ENCODE data around the gene ANKRD23.
A peak's percentile ranks its signal among the peaks of the same experiment; 100 is the strongest.

DNA sequence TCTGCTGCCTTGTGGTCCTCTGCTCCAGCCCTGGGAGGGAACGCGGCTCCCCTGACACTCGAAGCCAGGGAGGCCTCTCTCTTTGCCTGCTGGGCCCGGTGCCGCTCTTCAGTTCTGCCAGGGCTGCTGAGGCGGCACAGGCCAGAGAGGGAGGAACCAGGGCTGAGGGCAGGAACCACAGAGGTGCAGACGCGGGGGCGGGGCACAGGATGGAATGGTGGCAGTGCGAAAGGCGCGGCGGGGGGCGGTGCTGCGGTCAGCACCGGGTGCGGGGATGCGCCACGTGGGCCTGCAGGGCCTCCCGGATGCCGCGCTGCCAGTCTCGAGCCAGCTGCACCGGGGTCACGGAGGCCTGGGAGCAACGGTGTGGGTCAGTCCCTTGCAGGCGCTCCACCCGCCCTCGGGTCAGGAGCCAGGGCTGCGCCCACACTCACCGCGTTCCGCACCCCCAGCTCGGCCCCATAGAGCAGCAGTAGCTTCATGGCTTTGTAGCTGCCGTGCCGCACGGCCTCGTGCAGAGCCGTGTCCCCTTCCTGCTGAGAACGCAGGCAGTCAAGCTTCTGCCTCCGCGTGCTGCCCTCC, 4.4 kb downstream of the ANKRD23 start:
- TF ChIP-seq POLR2A (IDR thresholded peaks at IDR 0.05; ENCODE audit: control extremely low read depth in 1 of 2, low read depth in 2 of 2, low read length in 2 of 2) (peak in 1 of 2 experiments; percentile 8; a peak in 1 of 3 replicates), CBX8 (IDR thresholded peaks at IDR 0.05; ENCODE audit: borderline replicate concordance, low read depth, low read length) (no peak), EZH2 (IDR thresholded peaks at IDR 0.05; ENCODE audit: low read depth, low read length, severe bottlenecking) (no peak), CTCF (IDR thresholded peaks at IDR 0.05; ENCODE audit: control extremely low read depth in 1 of 3, insufficient read depth in 1 of 3, low read depth in 1 of 3, low read length in 3 of 3) (no peak), RNF2 (IDR thresholded peaks at IDR 0.05; ENCODE audit: borderline replicate concordance, low read depth, low read length, missing control alignments, poor library complexity, severe bottlenecking) (no peak), KDM1A (IDR thresholded peaks at IDR 0.05; ENCODE audit: borderline replicate concordance, low read length) (no peak), HDAC6 (IDR thresholded peaks at IDR 0.05; ENCODE audit: low read depth, low read length) (no peak), EGR1 (IDR thresholded peaks at IDR 0.05; ENCODE audit: borderline replicate concordance, low read depth, low read length) (no peak), POLR2AphosphoS5 (IDR thresholded peaks at IDR 0.05; ENCODE audit: low read depth, low read length) (peak; percentile 33; the same call in 1 of the 2 replicates), NRF1 (IDR thresholded peaks at IDR 0.05; ENCODE audit: low read depth, low read length) (no peak), ASH2L (IDR thresholded peaks at IDR 0.05; ENCODE audit: low read length) (no peak), TAF1 (IDR thresholded peaks at IDR 0.05; ENCODE audit: low read depth, low read length) (no peak), JUN (IDR thresholded peaks at IDR 0.05; ENCODE audit: low read depth, low read length) (no peak)
- TF ChIP-seq, protein P1, sequence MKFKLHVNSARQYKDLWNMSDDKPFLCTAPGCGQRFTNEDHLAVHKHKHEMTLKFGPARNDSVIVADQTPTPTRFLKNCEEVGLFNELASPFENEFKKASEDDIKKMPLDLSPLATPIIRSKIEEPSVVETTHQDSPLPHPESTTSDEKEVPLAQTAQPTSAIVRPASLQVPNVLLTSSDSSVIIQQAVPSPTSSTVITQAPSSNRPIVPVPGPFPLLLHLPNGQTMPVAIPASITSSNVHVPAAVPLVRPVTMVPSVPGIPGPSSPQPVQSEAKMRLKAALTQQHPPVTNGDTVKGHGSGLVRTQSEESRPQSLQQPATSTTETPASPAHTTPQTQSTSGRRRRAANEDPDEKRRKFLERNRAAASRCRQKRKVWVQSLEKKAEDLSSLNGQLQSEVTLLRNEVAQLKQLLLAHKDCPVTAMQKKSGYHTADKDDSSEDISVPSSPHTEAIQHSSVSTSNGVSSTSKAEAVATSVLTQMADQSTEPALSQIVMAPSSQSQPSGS (IDR thresholded peaks at IDR 0.05; ENCODE audit: low read length) = no peak

All from H1 (cell line).